Mesothelial cell of epicardium (in vitro differentiated cells): ENCODE results near the gene PLN. TPM values are rescaled to one million over a fixed set of nuclear protein-coding genes. Genes with fewer than 3 reads are reported as not detected.

ENCODE experiments used
- DNase-seq, 2 experiments: peaks; one replicate each; pipeline ENCODE4 v3.0.0; 2021; ENCODE audit warnings: low spot score in 2 of 2; ENCODE audit not compliant: unreplicated experiment in 2 of 2
- H3K27ac Mint-ChIP-seq: 2 replicates; pipeline ENCODE4 v1.8.0; 2021; ENCODE audit warnings: mixed read lengths
- H3K27me3 Mint-ChIP-seq: 2 replicates; pipeline ENCODE4 v1.8.0; 2021; ENCODE audit warnings: low read depth, mixed read lengths
- H3K36me3 Mint-ChIP-seq: 2 replicates; pipeline ENCODE4 v1.8.0; 2021; ENCODE audit warnings: mixed read lengths
- H3K4me1 Mint-ChIP-seq: 2 replicates; pipeline ENCODE4 v1.8.0; 2021; ENCODE audit warnings: mixed read lengths
- H3K4me3 Mint-ChIP-seq: 2 replicates; pipeline ENCODE4 v1.8.0; 2021; ENCODE audit warnings: mild to moderate bottlenecking, moderate library complexity, mixed read lengths
- H3K9me3 Mint-ChIP-seq: 2 replicates; pipeline ENCODE4 v1.8.0; 2021; ENCODE audit warnings: mixed read lengths
- total RNA-seq: library from RNA; stranded (reverse); gene quantifications from 3 replicates; pipeline ENCODE4 v1.2.1, GENCODE V29; 2021
- TF ChIP-seq, protein P1 (sequence below): fragments of 200-600 bp; sonication (generic); IDR thresholded peaks from one replicate; pipeline ENCODE4 v1.5.0; 2021; ENCODE audit warnings: antibody characterized with exemption; ENCODE audit not compliant: unreplicated experiment

Gene PLN
- total RNA-seq, 1 donor from 2014 or later: 0.20 TPM

DNA sequence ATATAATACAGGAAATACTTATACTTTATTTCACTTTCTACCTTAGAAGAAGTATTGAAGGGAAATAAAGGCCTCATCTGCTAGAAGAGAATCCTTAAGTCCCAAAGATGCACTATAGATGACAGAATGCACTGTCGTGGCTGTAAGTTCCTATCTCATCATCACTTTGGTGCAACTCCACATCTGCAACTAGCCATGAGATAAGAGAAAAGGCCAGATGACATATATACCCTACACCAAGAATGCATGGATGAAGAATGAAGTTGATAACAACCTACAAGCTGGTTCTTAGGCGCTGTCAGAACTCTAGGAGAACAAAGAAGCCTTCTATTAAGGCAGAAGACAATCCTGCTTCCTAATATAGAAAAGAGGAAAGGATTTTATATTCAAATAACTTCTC is 11.6 kb upstream of the PLN start:
- Mint-ChIP-seq H3K4me1 (peaks cover 12% of the 10 kb centered on the region), H3K27ac (no peak overlapping the region)
- no peak for DNase-seq

DNA sequence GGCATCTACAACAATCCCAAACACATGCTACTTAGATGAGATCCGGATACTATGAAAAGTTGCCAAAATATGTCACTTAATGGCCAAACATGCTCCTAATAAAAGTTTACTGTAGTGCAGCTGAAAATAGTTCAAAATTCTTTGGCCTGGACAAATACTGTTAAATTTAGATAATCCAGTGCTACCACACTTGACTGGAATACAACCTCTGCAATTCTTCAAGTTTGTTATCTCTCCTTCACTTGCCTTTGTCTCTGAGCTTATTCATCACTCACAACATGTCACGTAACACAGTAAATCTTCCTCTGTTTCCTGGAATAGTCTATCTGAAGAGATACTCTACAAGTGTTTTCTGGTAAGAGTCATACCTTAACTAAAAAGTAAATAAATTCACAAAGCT is 10.5 kb upstream of the PLN start:
- Mint-ChIP-seq H3K27ac (peak overlapping the region; percentile 48), H3K4me3 (no peak overlapping the region), H3K36me3 (peaks cover 2% of the 10 kb centered on the region), H3K4me1 (peaks cover 19% of the 10 kb centered on the region), H3K9me3 (peaks cover 3% of the 10 kb centered on the region), H3K27me3 (no peaks in the 10 kb centered on the region)
- TF ChIP-seq, protein P1, sequence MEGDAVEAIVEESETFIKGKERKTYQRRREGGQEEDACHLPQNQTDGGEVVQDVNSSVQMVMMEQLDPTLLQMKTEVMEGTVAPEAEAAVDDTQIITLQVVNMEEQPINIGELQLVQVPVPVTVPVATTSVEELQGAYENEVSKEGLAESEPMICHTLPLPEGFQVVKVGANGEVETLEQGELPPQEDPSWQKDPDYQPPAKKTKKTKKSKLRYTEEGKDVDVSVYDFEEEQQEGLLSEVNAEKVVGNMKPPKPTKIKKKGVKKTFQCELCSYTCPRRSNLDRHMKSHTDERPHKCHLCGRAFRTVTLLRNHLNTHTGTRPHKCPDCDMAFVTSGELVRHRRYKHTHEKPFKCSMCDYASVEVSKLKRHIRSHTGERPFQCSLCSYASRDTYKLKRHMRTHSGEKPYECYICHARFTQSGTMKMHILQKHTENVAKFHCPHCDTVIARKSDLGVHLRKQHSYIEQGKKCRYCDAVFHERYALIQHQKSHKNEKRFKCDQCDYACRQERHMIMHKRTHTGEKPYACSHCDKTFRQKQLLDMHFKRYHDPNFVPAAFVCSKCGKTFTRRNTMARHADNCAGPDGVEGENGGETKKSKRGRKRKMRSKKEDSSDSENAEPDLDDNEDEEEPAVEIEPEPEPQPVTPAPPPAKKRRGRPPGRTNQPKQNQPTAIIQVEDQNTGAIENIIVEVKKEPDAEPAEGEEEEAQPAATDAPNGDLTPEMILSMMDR: no peak
- DNase-seq: no peak

More for the DNA sequence above, 11.6 kb upstream of the PLN start:
- Mint-ChIP-seq H3K9me3 (peaks cover 6% of the 10 kb centered on the region), H3K27me3 (no peaks in the 10 kb centered on the region), H3K36me3 (peaks cover 6% of the 10 kb centered on the region), H3K4me3 (no peak overlapping the region)
- TF ChIP-seq, protein P1: no peak

DNA sequence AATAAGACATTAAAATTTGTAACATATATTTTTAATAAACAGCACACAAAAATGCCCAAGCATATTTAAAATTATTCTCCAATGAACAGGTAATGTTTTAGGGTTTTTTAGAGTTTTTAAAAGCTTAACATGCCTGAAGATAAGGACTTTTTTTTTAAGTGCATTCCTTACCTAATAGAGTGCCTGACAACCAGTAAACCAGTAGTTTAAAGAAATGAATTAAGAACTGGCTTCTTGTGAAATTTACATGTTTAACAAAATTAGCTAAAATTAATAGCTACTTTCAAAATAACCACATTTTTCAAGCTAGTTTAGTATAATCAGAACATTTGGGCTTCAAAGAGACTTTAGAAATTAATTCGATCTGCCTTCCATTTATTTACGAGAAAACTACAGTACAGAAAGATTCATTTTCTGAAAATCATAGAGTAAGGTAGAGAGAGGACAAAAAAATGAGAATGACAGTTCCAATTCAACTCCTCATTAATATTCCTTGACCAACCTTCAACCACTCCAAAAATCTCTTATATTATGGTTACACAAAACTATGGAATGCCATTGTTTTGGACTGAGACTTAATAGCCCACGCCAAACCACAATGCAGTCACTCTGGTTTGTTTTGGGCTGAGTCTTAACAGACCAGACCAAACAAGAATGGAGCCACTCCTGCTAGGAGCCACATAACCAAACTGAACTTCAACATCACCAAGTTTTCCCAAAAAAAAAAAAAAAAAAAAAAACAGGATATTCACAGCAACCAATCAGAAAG is 5.7 kb upstream of the PLN start:
- H3K27ac Mint-ChIP-seq: peak overlapping the region; percentile 89
- H3K4me3 Mint-ChIP-seq: no peak overlapping the region
- H3K27me3 Mint-ChIP-seq: no peaks in the 10 kb centered on the region
- no peak for DNase-seq
- TF ChIP-seq, protein P1: no peak
- peaks cover 6% of the 10 kb centered on the region for H3K36me3 Mint-ChIP-seq
- H3K9me3 Mint-ChIP-seq: peaks cover 3% of the 10 kb centered on the region
- H3K4me1 Mint-ChIP-seq: peaks cover 25% of the 10 kb centered on the region

DNA sequence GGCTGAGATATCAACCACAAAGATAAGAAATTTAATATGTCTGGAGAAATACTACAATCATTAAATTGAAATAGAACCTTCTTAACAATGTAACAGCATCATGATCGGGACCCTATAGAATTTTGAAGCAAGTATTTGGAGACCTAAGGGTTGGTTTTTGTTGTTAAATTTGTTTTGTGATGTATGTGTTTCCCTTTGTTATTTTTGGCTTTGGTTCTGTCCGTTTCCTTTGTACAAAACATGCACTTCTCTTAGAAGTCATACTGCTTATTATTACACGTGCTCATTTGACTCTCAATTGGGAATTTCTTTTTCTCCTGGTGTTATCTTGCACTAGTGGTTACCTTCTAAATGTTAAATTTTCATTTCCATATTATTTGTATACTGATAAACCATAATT is 4.0 kb upstream of the PLN start:
- no peaks in the 10 kb centered on the region for H3K27me3 Mint-ChIP-seq
- no peak for DNase-seq
- TF ChIP-seq, protein P1: no peak

DNA sequence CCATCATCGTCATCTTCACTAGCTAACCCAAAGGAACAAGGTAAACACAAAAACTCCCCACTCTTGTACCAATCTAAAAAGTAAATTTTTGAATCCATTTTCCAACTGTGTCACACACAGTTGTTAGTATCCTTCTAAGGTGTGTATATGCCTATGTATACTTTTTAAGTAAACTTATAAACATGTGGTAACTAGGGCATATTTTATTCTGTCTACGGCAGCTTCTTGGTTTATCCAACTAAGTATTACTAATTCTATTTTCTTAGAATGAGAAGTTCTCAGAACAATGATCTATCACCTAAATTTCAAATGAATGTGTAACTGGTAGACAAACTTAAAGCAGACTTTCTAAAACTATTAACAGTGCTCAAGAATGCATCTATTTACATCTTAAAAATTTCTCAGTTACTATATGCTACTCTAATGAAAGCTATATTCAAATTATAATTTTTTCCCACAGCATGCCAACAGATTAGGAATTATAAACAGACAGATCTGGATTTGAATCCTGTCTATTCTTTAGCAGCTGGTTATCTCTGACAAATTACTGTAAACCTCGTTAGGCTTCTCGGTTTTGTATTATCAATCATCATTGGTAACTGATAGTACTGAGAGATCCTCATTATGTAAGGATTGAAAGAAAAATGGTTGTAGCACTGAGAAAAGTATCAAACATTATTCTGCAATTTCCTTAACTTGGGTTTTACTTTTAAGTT is 1.8 kb upstream of the PLN start:
- H3K27me3 Mint-ChIP-seq: no peaks in the 10 kb centered on the region
- DNase-seq: no peak
- peaks cover 3% of the 10 kb centered on the region for H3K9me3 Mint-ChIP-seq
- H3K4me3 Mint-ChIP-seq: no peak overlapping the region
- peaks cover 28% of the 10 kb centered on the region for H3K4me1 Mint-ChIP-seq
- peaks cover 6% of the 10 kb centered on the region for H3K36me3 Mint-ChIP-seq
- H3K27ac Mint-ChIP-seq: peak overlapping the region; percentile 8
- TF ChIP-seq, protein P1: no peak

More for the DNA sequence above, 4.0 kb upstream of the PLN start:
- Mint-ChIP-seq H3K4me1 (peaks cover 20% of the 10 kb centered on the region), H3K27ac (no peak overlapping the region), H3K4me3 (no peak overlapping the region), H3K9me3 (peaks cover 3% of the 10 kb centered on the region), H3K36me3 (peaks cover 6% of the 10 kb centered on the region)
